Heart left ventricle (tissue), 16 donors: ENCODE data around the gene NOVA2. TPM values are rescaled to one million over a fixed set of nuclear protein-coding genes. Genes with fewer than 3 reads are reported as not detected.

Source experiments
- ATAC-seq, 4 donors: fragments of 200-7000 bp; cut with Tn5 transposase; one replicate each; pipeline ENCODE4 v1.9.1; 2020 to 2022; ENCODE audit warnings: moderate library complexity in 4 of 4, mild to moderate bottlenecking in 3 of 4, moderate number of reproducible peaks in 1 of 4
- DNase-seq, 5 donors: peaks; one replicate each; pipeline ENCODE4 v3.0.0-alpha.2; 2020
- H3K27ac ChIP-seq, 12 donors: fragments of 200-600 bp; sonication (generic) in 4 of 12; one replicate each; pipeline versions ENCODE4 v1.5.0 to v1.8.0; 2016 to 2022; ENCODE audit warnings: mild to moderate bottlenecking in 2 of 12
- H3K27me3 ChIP-seq, 9 donors: fragments of 200-600 bp; sonication (generic) in 2 of 9; one replicate each; pipeline versions ENCODE4 v1.5.1 to v1.8.0; 2016 to 2022; ENCODE audit warnings: mild to moderate bottlenecking in 3 of 9
- H3K36me3 ChIP-seq, 9 donors: fragments of 200-600 bp; sonication (generic) in 2 of 9; one replicate each; pipeline versions ENCODE4 v1.5.0 to v1.8.0; 2018 to 2022; ENCODE audit warnings: mild to moderate bottlenecking in 2 of 9
- H3K4me1 ChIP-seq, 12 donors: fragments of 200-600 bp; sonication (generic) in 4 of 12; one replicate each; pipeline versions ENCODE4 v1.5.0 to v1.8.0; 2016 to 2022; ENCODE audit warnings: mild to moderate bottlenecking in 3 of 12
- H3K4me3 ChIP-seq, 12 donors: fragments of 200-600 bp; sonication (generic) in 4 of 12; one replicate each; pipeline versions ENCODE4 v1.5.0 to v1.8.0; 2017 to 2022; ENCODE audit warnings: mild to moderate bottlenecking in 9 of 12, moderate library complexity in 4 of 12
- H3K9me3 ChIP-seq, 12 donors: fragments of 200-600 bp; sonication (generic) in 4 of 12; one replicate each; pipeline versions ENCODE4 v1.5.0 to v1.8.0; 2016 to 2022; ENCODE audit warnings: mild to moderate bottlenecking in 1 of 12
- CTCF ChIP-seq, 12 donors: fragments of 200-600 bp; sonication (generic) in 4 of 12; IDR thresholded peaks; one replicate each; pipeline versions ENCODE4 v1.5.0 to v1.8.0; 2018 to 2022; ENCODE audit warnings: antibody characterized with exemption in 12 of 12, mild to moderate bottlenecking in 5 of 12
- POLR2A ChIP-seq, 2 donors: fragments of 450-650 bp; IDR thresholded peaks; one replicate each; pipeline ENCODE4 v1.6.1; 2017; ENCODE audit warnings: antibody characterized with exemption in 2 of 2, mild to moderate bottlenecking in 2 of 2, moderate library complexity in 2 of 2
- WGBS, 4 donors: extraction: QIAGEN DNeasy Blood & Tissue Kit in 2 of 4; methylation state at CpG; one replicate each; pipeline versions ENCODE4 v1.1.5 to v1.1.7; 2013 to 2018; 5-methylcytosine and 5-hydroxymethylcytosine counted together
- intact Hi-C, 10 donors: fragments of 100-400 bp; cut with DNase I; formaldehyde crosslinking; loops; one replicate each; pipeline versions ENCODE4 v1.11.1 to v1.14.2; 2022
- long read RNA-seq, 3 donors: library from polyadenylated mRNA; unstranded; transcript quantifications; one replicate each; pipeline ENCODE4 v2.0.0, GENCODE V29; 2020 to 2021
- polyA plus RNA-seq, 2 donors: library from polyadenylated mRNA; stranded (reverse); fragments of 200-250 nt; gene quantifications; one replicate each; pipeline ENCODE4 v1.2.3, GENCODE V29; 2013
- total RNA-seq, 9 donors: library from RNA; depleted of rRNA in 2 of 9; stranded (reverse); fragments of >200 nt in 2 of 9; fragmentation: NEBNext Ultra II Directional in 3 of 9; extraction: Animal tissue kit (Norgen Biotek cat#: 25700) in 3 of 9; gene quantifications; one replicate each; pipeline versions ENCODE4 v1.1.0 to v1.2.4, GENCODE V29; 2016 to 2023
- donor health status: ischemic (EF 13 %, LVEDD 7.1; RV severe dilation, severe dysfunction).
- donor health status: healthy with polysubstance abuse.
- donor health status: DM: no; HTN: yes; CAD: no.
- donor health status: DM: no; HTN: no; CAD: no.
- donor health status: ischemic (EF 25% LVEDD 6.9; RV normal size, moderate dysfunction).
- donor health status: ischemic (EF 25% LVEDD 5.7; RV mildly dilated, moderate dysfunction).
- donor health status: healthy.
- donor health status: DM: yes; HTN: yes; CAD: no.
- donor health status: ischemic (EF 35%, LVEDD 5.7; RV mildly dilated, moderate dysfunction).
- donor health status: nonischemic (EF 11% LVEDD 7.7; RV severe dilation, severe dysfunction).
- donor health status: DM: yes; HTN: yes; CAD: no.
- donor health status: PGD.
- donor health status: ischemic (EF 29% LVEDD 5.4; RV normal size, mild dysfunction).
- donor health status: nonischemic (EF 23%, LVEDD 6.1; RV moderate dilation, normal function).

The NOVA2 gene
- total RNA-seq (10 to 100 TPM in 1 of 9 donors, 1 to 10 TPM in 8; 2.2 to 10.0 (median 4.8) TPM), polyA plus RNA-seq (1 to 10 TPM; 2.6 to 5.2 TPM)
- long read RNA-seq, donor 1, partial matches to known transcripts, result 1 of 2 reads
- long read RNA-seq, donor 1, other reads (novel, unspliced or antisense), result 1 of 2 reads
- long read RNA-seq, donor 2, result 0 reads
- long read RNA-seq, donor 3, result 0 reads

GRCh38 chr19:45973553-45974338, at the start of gene NOVA2:
TSS of gene NOVA2 (minus strand) at chr19:45973865. CDS start at chr19:45973351, 514 bp downstream.
- peak; percentile 70 to 83 (median 77) for ATAC-seq
- H3K4me1 ChIP-seq, result peaks cover 0 to 28% (median 6%) of the 10 kb centered on the region in 12 donors
- peak; percentile 80 to 90 (median 82) for DNase-seq
- H3K9me3 ChIP-seq, result no peaks in the 10 kb centered on the region
- TF ChIP-seq POLR2A (IDR thresholded peaks at IDR 0.05) (peak in 1 of 2 donors; percentile 69), CTCF (IDR thresholded peaks at IDR 0.05) (peak in 1 of 12 donors; percentile 8)
- no peaks in the 10 kb centered on the region for H3K36me3 ChIP-seq
- WGBS, 4 donors, result 3 to 20% (median 4%) methylated on average over 9 to 55 of the region's 58 CpGs
- peak within 1 kb of the TSS; percentile 67 to 92 (median 82) for H3K27ac ChIP-seq
- H3K4me3 ChIP-seq, result peak within 1 kb of the TSS; percentile 32 to 68 (median 60)
- intact Hi-C loops, result no loop called here
- peaks cover 8 to 60% (median 43%) of the 10 kb centered on the region in 9 donors for H3K27me3 ChIP-seq

- no peaks in the 10 kb centered on the region for H3K4me1 ChIP-seq
- no peak overlapping the region for H3K27ac ChIP-seq
- intact Hi-C loops, result no loop called here
- ATAC-seq, result no peak
- WGBS, 4 donors, result 52 to 78% (median 55%) methylated on average over 5 to 11 of the region's 11 CpGs
- no peaks in the 10 kb centered on the region for H3K9me3 ChIP-seq
- no peak for DNase-seq
- no peak for TF ChIP-seq CTCF (IDR thresholded peaks at IDR 0.05)
- peaks cover 0 to under 1% (median 0%) of the 10 kb centered on the region in 9 donors for H3K36me3 ChIP-seq
- H3K27me3 ChIP-seq, result peaks cover 7 to 55% (median 27%) of the 10 kb centered on the region in 9 donors
- H3K4me3 ChIP-seq, result peak overlapping the region in 1 of 12 donors; percentile 8
Observed at GRCh38 chr19:46023311-46023779, 49.7 kb upstream of the NOVA2 start.

GRCh38 chr19:46022431-46023310, 49.0 kb upstream of the NOVA2 start, which contains the start of gene PGLYRP1:
TSS of gene PGLYRP1 (minus strand) at chr19:46023053. CDS start at chr19:46023021, 32 bp downstream.
- ATAC-seq (peak in 3 of 4 donors; percentile 8 to 29 (median 9)), DNase-seq (no peak)
- H3K4me3 ChIP-seq, result peak within 1 kb of the TSS in 1 of 12 donors; percentile 8
- intact Hi-C loops, result no loop called here
- TF ChIP-seq POLR2A (IDR thresholded peaks at IDR 0.05), result no peak
- TF ChIP-seq CTCF (IDR thresholded peaks at IDR 0.05), result no peak
- no peak within 1 kb of the TSS for H3K27ac ChIP-seq
- WGBS, 4 donors, result 26 to 36% (median 33%) methylated on average over 20 to 47 of the region's 47 CpGs
- peaks cover 7 to 51% (median 27%) of the 10 kb centered on the region in 9 donors for H3K27me3 ChIP-seq
- no peaks in the 10 kb centered on the region for H3K9me3 ChIP-seq
- peaks cover 0 to 6% (median 0%) of the 10 kb centered on the region in 9 donors for H3K36me3 ChIP-seq
- H3K4me1 ChIP-seq, result no peaks in the 10 kb centered on the region
